ENCODE results near the gene JPH3. TPM values are rescaled to one million over a fixed set of nuclear protein-coding genes. Genes with fewer than 3 reads are reported as not detected.
A peak's percentile ranks its signal among the peaks of the same experiment; 100 is the strongest.

The JPH3 gene
- total RNA-seq, 1 donor from 2014 or later, result not detected

DNA sequence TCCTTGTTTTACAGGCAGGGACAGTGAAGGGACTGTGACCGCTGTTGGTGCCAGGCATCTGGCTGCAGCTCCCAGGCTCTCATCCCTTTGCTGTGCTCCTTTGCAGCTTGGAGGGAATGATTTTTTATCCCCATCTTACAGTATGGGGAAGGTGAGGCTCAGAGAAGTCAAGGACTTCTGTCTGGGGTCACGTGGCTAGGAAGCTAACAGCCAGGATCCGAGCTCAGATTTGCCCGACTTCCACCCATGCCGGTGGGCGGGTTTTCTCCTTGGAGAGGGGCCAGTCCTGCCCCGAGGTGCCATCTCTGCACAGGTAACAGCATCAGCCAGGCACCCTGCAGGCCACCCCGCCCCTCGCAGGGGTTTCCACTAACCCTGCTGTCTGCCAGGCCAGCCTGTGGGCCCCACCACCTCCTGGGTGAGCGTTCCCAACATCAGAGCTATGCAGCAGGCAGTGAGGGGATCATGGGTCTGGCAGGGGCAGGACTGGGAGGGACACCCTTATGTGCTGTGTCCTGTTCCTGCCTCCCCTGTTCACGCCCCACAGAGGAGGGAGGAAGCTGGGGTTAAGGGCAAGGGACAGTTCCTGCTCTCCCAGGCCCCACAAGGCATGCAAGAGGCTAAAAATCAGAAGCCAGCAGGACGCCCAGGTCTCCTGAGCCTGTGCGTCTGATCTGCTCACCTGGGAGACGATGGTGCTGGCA, 25.4 kb downstream of the JPH3 start:
- intact Hi-C loops (cut with micrococcal nuclease), result no loop called here
- Mint-ChIP-seq H3K9me3 (peaks cover 4% of the 10 kb centered on the region), H3K27ac (no peak overlapping the region), H3K4me3 (no peak overlapping the region), H3K4me1 (ENCODE audit: low read depth) (no peaks in the 10 kb centered on the region), H3K27me3 (ENCODE audit: insufficient read depth) (peaks cover 4% of the 10 kb centered on the region), H3K36me3 (ENCODE audit: low read depth) (no peaks in the 10 kb centered on the region)
- DNase-seq (ENCODE audit: low spot score), result no peak

DNA sequence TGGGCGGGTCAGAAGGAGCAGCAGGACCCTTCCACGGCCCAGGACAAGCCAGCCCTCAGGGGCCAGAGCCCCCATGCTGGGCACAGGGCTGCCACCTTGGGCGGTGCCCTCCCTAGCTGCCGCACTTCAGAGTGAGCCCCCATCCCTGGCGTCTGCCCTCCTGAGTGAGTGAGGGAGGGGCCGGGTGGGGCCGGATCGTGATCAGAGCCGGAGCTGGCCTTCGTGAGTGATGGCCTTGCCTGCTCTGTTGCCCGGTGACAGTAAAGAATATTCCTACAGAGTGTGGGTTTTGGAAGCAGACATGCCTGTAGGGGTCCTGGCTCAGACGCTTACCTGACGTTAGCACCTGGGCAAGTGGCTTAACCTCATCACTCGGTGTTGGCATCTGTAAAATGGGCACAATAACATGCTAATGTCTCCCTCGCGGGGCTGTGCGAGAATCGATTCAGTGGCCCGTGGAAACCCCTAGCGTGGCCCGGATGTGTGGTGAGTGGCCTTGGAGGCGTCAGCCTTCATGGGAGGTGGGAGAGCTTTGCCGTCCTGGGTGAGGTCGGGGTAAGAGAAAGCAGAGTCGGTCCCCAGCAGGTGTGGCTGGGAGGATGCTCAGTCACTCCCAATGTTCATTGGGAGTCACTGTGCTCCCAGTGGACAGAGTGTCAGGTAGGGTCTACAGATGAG, 26.1 kb downstream of the JPH3 start:
- Mint-ChIP-seq H3K9me3 (peaks cover 4% of the 10 kb centered on the region), H3K27ac (no peak overlapping the region), H3K4me3 (no peak overlapping the region), H3K27me3 (ENCODE audit: insufficient read depth) (peaks cover 4% of the 10 kb centered on the region), H3K4me1 (ENCODE audit: low read depth) (no peaks in the 10 kb centered on the region), H3K36me3 (ENCODE audit: low read depth) (no peaks in the 10 kb centered on the region)
- intact Hi-C loops (cut with micrococcal nuclease), result no loop called here
- DNase-seq (ENCODE audit: low spot score), result no peak

DNA sequence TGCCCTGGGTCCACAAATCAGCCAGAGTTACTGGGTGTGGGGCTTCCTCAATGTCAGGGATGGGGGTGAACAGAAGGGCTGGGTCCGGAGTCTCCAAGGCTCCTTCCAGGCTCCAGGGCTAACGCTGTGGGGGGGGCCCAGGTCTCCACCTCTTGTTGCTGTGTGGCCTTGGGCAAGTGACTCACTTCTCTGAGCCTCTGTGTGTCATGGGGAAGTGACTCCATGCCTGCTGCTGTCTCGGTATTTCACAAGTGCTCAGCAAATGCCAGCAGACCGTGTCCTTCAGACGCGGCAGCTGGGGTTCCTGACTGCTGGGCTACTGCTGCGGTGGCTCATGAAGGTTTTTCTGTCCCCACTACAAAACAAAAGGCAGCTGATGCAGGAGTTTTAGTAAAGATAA, 26.6 kb downstream of the JPH3 start:
- DNase-seq (ENCODE audit: low spot score), result no peak
- H3K9me3 Mint-ChIP-seq, result peaks cover 4% of the 10 kb centered on the region
- intact Hi-C loops (cut with micrococcal nuclease), result no loop called here
- no peak overlapping the region for H3K4me3 Mint-ChIP-seq
- no peak overlapping the region for H3K27ac Mint-ChIP-seq
- no peaks in the 10 kb centered on the region for H3K4me1 Mint-ChIP-seq (ENCODE audit: low read depth)
- H3K36me3 Mint-ChIP-seq (ENCODE audit: low read depth), result no peaks in the 10 kb centered on the region
- H3K27me3 Mint-ChIP-seq (ENCODE audit: insufficient read depth), result peaks cover 4% of the 10 kb centered on the region

- H3K4me1 Mint-ChIP-seq (ENCODE audit: low read depth), result no peaks in the 10 kb centered on the region
- H3K36me3 Mint-ChIP-seq (ENCODE audit: low read depth), result no peaks in the 10 kb centered on the region
- no peak overlapping the region for H3K27ac Mint-ChIP-seq
- intact Hi-C loops (cut with micrococcal nuclease), result no loop called here
- H3K4me3 Mint-ChIP-seq, result no peak overlapping the region
- no peak for DNase-seq (ENCODE audit: low spot score)
- peaks cover 4% of the 10 kb centered on the region for H3K9me3 Mint-ChIP-seq
- H3K27me3 Mint-ChIP-seq (ENCODE audit: insufficient read depth), result peaks cover 10% of the 10 kb centered on the region
Measured at GRCh38 chr16:87631067-87631466, 28.8 kb downstream of the JPH3 start.

- DNase-seq (ENCODE audit: low spot score), result no peak
- H3K27me3 Mint-ChIP-seq (ENCODE audit: insufficient read depth), result peaks cover 13% of the 10 kb centered on the region
- intact Hi-C loops (cut with micrococcal nuclease), result no loop called here
- no peak overlapping the region for H3K4me3 Mint-ChIP-seq
- peaks cover 4% of the 10 kb centered on the region for H3K9me3 Mint-ChIP-seq
- no peaks in the 10 kb centered on the region for H3K4me1 Mint-ChIP-seq (ENCODE audit: low read depth)
- H3K27ac Mint-ChIP-seq, result no peak overlapping the region
- H3K36me3 Mint-ChIP-seq (ENCODE audit: low read depth), result no peaks in the 10 kb centered on the region
Measured at GRCh38 chr16:87634411-87634810, 32.1 kb downstream of the JPH3 start.

DNA sequence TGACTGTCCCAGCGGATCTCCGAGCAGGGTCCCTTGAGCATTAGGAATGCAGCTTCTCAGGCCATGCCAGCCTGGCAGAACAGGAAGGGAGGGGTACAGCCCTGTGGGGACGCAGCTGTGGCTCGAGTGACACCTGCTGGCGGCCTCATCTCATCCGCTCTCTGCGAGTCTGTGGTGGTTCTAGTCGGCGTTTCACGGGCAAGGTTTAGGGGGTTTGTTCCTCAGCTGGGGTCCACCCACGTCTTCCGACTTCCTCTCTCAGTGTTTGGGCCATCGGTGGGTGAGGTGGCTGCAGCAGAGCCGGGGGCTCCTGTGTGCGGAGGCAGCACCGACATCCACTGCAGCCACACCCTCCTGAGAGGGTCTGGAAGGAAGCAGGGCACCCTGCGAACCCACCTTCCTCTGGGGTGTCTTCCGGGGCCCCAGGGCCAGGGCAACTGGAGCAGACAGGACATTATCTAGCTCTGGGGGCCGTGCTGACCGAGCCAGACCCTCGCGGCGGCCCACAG, 33.3 kb downstream of the JPH3 start:
- H3K9me3 Mint-ChIP-seq, result peaks cover 4% of the 10 kb centered on the region
- H3K27ac Mint-ChIP-seq, result no peak overlapping the region
- peaks cover 15% of the 10 kb centered on the region for H3K27me3 Mint-ChIP-seq (ENCODE audit: insufficient read depth)
- intact Hi-C loops (cut with micrococcal nuclease), result loop anchor here (1.0 to 5.0 kb wide), 5 partner anchors 85 to 1073 kb away; partner anchors contain the start of gene C16orf95
- no peaks in the 10 kb centered on the region for H3K36me3 Mint-ChIP-seq (ENCODE audit: low read depth)
- peak overlapping the region; percentile 49 for H3K4me3 Mint-ChIP-seq
- DNase-seq (ENCODE audit: low spot score), result peak; percentile 24
- no peaks in the 10 kb centered on the region for H3K4me1 Mint-ChIP-seq (ENCODE audit: low read depth)

GRCh38 chr16:87636050-87636684, 33.9 kb downstream of the JPH3 start:
- DNase-seq (ENCODE audit: low spot score), result peak; percentile 52
- H3K36me3 Mint-ChIP-seq (ENCODE audit: low read depth), result no peaks in the 10 kb centered on the region
- no peak overlapping the region for H3K27ac Mint-ChIP-seq
- intact Hi-C loops (cut with micrococcal nuclease), result loop anchor here (1.0 to 5.0 kb wide), 4 partner anchors 86 to 1074 kb away; partner anchors contain the start of gene C16orf95
- peaks cover under 1% of the 10 kb centered on the region for H3K9me3 Mint-ChIP-seq
- H3K27me3 Mint-ChIP-seq (ENCODE audit: insufficient read depth), result peaks cover 11% of the 10 kb centered on the region
- no peaks in the 10 kb centered on the region for H3K4me1 Mint-ChIP-seq (ENCODE audit: low read depth)
- peak overlapping the region; percentile 45 for H3K4me3 Mint-ChIP-seq

DNA sequence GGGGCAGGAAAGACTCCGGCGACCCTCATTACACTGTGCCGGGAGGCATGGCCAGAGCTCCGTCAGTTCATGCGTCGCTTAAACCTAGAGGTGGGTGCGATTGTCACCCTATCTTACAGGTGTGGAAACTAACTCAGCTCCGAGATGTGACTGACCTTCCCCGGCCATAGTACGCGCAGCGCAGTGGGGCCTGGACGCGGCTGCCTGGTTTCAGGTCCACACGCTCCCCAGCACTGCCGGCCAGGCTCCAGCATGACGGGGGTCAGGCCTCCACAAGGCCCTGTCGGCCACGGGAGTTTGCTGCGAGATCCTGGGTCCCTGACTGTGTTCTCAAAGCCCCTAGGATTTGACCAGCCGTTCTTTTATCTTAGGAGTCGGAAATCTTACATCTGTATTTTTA, 34.4 kb downstream of the JPH3 start:
- no peak for DNase-seq (ENCODE audit: low spot score)
- Mint-ChIP-seq H3K4me3 (no peak overlapping the region), H3K9me3 (no peaks in the 10 kb centered on the region), H3K4me1 (ENCODE audit: low read depth) (no peaks in the 10 kb centered on the region), H3K27me3 (ENCODE audit: insufficient read depth) (peaks cover 11% of the 10 kb centered on the region), H3K27ac (no peak overlapping the region), H3K36me3 (ENCODE audit: low read depth) (no peaks in the 10 kb centered on the region)
- intact Hi-C loops (cut with micrococcal nuclease), result loop anchor here (1.0 to 5.0 kb wide), 4 partner anchors 86 to 1074 kb away; partner anchors contain the start of gene C16orf95

DNA sequence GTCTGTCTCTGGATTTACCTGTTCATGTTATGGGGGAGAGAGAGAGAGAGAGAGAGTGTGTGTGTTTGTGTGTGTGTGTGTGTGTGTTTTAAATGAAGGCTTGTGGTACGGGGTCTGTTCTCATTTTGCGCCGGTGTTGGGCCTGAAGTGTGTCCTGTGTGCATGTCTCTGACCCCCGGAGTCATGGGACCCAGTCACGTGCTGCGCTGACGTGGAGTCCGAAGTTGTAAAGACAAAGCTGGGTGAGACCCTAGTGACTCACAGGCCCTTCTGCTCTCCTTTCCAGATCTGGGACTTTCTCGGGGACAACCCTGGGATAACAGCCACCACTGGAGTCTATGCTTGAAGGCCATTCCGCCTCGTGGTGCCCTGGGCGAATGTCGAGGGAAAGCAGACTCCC, 35.0 kb downstream of the JPH3 start:
- intact Hi-C loops (cut with micrococcal nuclease), result loop anchor here (5.0 kb wide), 3 partner anchors 320 to 1075 kb away; partner anchors contain the start of gene C16orf95
- no peak for DNase-seq (ENCODE audit: low spot score)
- Mint-ChIP-seq H3K4me3 (no peak overlapping the region), H3K9me3 (no peaks in the 10 kb centered on the region), H3K36me3 (ENCODE audit: low read depth) (no peaks in the 10 kb centered on the region), H3K27me3 (ENCODE audit: insufficient read depth) (peaks cover 11% of the 10 kb centered on the region), H3K27ac (no peak overlapping the region), H3K4me1 (ENCODE audit: low read depth) (no peaks in the 10 kb centered on the region)

GRCh38 chr16:87638736-87639135, 36.4 kb downstream of the JPH3 start:
- intact Hi-C loops (cut with micrococcal nuclease), result loop anchor here (5.0 kb wide), 3 partner anchors 321 to 1076 kb away; partner anchors contain the start of gene C16orf95

DNA sequence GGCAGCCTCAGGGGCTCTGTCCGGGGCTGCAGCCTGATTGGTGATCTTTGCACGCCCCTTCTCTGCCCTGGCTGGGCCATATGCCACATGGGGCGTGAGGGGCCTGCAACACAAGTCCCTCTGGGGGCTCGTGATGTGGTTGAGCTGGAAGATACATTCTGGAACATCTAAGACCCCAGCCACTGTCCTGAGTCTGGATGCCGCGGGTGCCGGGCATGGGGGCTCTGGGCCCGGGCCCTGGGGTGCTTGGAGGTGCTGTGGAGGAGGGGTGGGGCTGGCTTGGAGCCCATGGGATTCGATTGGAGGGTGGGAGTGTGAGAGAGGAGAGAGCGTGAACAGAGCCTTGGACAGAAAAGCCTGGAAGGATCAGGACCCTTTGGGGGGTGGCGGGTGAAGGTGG, 39.4 kb downstream of the JPH3 start:
- Mint-ChIP-seq H3K9me3 (no peaks in the 10 kb centered on the region), H3K4me3 (no peak overlapping the region), H3K36me3 (ENCODE audit: low read depth) (no peaks in the 10 kb centered on the region), H3K27ac (no peak overlapping the region), H3K4me1 (ENCODE audit: low read depth) (no peaks in the 10 kb centered on the region), H3K27me3 (ENCODE audit: insufficient read depth) (peaks cover 5% of the 10 kb centered on the region)
- intact Hi-C loops (cut with micrococcal nuclease), result no loop called here
- DNase-seq (ENCODE audit: low spot score), result no peak

More at GRCh38 chr16:87638736-87639135, 36.4 kb downstream of the JPH3 start:
- Mint-ChIP-seq H3K36me3 (ENCODE audit: low read depth) (no peaks in the 10 kb centered on the region), H3K4me1 (ENCODE audit: low read depth) (no peaks in the 10 kb centered on the region), H3K27ac (no peak overlapping the region), H3K4me3 (no peak overlapping the region), H3K27me3 (ENCODE audit: insufficient read depth) (peaks cover 11% of the 10 kb centered on the region), H3K9me3 (no peaks in the 10 kb centered on the region)
- DNase-seq (ENCODE audit: low spot score), result no peak

DNA sequence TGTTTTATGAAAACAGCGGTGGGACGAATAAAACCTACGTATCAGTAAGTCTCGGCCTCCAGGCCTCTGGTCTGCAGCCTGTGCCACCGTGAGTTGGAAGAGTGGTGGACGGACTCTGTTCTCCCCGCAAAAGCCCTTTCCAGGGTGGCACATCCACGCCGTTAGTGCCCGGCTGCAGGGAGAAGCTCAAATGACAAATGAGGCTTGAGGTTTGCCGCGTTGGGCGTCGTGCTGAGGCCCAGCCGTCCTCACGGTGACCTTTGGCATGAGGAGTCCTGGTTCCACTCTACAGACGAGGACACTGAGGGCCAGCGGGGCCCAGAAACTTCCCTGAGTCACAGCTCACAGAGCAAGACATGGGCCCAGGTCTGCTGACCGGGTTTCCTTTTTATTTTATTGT, 40.2 kb downstream of the JPH3 start:
- DNase-seq (ENCODE audit: low spot score), result no peak
- Mint-ChIP-seq H3K9me3 (no peaks in the 10 kb centered on the region), H3K36me3 (ENCODE audit: low read depth) (no peaks in the 10 kb centered on the region), H3K4me1 (ENCODE audit: low read depth) (no peaks in the 10 kb centered on the region), H3K4me3 (no peak overlapping the region), H3K27ac (no peak overlapping the region), H3K27me3 (ENCODE audit: insufficient read depth) (peaks cover 4% of the 10 kb centered on the region)
- intact Hi-C loops (cut with micrococcal nuclease), result no loop called here

GRCh38 chr16:87644186-87644585, 41.9 kb downstream of the JPH3 start:
- H3K36me3 Mint-ChIP-seq (ENCODE audit: low read depth), result no peaks in the 10 kb centered on the region
- H3K27me3 Mint-ChIP-seq (ENCODE audit: insufficient read depth), result peaks cover 8% of the 10 kb centered on the region
- no peaks in the 10 kb centered on the region for H3K4me1 Mint-ChIP-seq (ENCODE audit: low read depth)
- H3K4me3 Mint-ChIP-seq, result no peak overlapping the region
- DNase-seq (ENCODE audit: low spot score), result no peak
- no peaks in the 10 kb centered on the region for H3K9me3 Mint-ChIP-seq
- H3K27ac Mint-ChIP-seq, result no peak overlapping the region
- intact Hi-C loops (cut with micrococcal nuclease), result no loop called here

All from activated T-helper 1 cell treated with anti-CD3 and anti-CD28 coated beads, Interleukin-12 subunit alpha, Interleukin-12 subunit beta, Interleukin-2, Interleukin-4 antibody, amounts not matched to agents 30 ng/mL and 10 ng/mL and 1 ng/mL, durations not matched to agents 14 hours and 24 hours and 36 hours (primary cell).